DMS53 treated with DMSO at 0.1 percent for 48 hours (cell line): ENCODE measurements around the gene KIZ.

Experiments used
- DNase-seq: peaks from one replicate; lab custom pipeline; 2025; ENCODE audit not compliant: unreplicated experiment; lab: John Stamatoyannopoulos, UW

Gene KIZ

GRCh38 chr20:21104921-21105320 is 21.0 kb upstream of the KIZ start:
- no peak for DNase-seq

- no peak for DNase-seq
These were observed 20.3 kb upstream of the KIZ start for GRCh38 chr20:21105429-21106170.

DNA sequence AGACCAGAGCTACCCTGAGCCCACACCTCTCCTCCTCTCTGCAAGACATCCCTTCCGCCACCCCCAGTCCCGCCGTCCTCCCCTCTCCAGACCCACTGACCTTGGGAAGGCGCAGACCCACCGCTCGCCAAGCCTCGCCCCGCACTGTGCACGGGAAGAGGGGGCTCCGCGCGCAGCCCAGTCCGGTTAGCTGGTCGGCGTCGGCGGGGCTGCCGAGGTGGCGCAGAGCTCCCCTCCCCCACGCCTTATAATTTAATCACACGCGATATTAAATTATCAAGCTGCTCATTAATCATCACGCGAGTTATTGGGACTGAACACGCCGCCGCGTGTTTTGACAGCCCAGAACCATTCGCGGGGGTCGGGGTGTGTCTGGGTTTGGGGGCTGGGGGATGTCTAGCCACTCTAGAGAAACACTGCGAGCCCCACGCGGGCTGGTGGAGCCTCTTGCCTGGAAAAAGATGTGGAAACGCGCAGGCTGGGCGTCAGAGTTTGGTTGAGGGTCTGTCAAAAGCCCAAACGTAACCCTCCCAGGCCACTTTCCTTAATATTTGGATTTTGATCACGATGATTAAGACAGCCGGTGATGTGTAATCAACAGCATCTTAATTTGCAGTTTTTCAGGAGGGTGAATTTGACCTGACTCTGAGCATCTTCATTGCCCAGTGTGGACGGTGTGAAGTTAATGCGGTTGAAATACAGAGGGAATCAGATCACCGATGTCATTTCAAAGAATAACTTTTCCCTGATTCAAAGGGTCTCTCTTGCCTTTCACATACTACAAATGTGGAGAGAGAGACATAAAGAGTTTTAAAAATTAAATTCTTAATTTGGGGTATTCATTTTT is 19.5 kb upstream of the KIZ start, which contains the start of gene LINC00237:
LINC00237 (minus strand) TSS at position 188 of the 847 bp plus-strand sequence.
- DNase-seq = no peak

DNA sequence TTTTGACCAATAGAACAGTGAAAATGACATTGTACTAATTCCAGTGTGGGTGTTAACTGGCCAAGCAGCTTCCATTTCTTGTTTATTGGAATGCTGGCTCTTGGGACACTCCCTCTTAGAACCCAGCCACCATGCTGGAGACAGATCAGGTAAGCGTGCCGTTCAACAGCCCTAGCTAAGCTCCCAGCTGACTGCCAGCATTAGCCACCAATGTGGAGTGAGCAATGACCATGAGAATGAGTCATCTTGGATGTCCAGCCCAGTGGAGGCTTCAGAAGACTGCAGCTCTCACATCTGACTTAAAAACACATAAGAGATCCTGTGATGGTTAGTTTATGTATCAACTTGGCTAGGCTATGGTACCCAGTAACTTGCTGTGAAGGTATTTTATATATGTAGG is 16.7 kb upstream of the KIZ start:
- DNase-seq = no peak

- DNase-seq = no peak
These were observed 15.1 kb upstream of the KIZ start for GRCh38 chr20:21110811-21111210.

- no peak for DNase-seq
These were observed 14.5 kb upstream of the KIZ start for GRCh38 chr20:21111416-21111815.

GRCh38 chr20:21113697-21114096 is 12.2 kb upstream of the KIZ start:
- DNase-seq = no peak

GRCh38 chr20:21114584-21114983 is 11.3 kb upstream of the KIZ start:
- no peak for DNase-seq

GRCh38 chr20:21117521-21117920 is 8.4 kb upstream of the KIZ start:
- no peak for DNase-seq

DNA sequence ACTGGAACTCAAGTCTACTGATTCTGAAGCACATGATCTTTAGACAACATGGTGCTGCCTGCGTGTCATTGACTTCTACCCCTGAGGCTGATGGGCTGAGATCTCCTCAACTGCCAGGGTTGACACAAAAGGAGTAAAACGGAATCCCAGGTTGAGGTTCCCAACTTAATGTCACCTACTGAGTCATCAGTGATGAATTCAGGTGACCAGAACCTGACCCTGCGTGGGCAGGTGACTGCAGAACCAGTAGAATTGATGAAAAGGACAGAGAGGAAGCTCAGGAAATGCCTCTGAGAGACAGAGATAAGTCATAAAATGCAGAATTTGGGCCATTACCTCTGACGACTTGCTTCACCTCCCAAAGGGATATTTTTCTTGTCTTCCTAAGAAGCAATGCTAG is 7.7 kb upstream of the KIZ start:
- DNase-seq = no peak

DNA sequence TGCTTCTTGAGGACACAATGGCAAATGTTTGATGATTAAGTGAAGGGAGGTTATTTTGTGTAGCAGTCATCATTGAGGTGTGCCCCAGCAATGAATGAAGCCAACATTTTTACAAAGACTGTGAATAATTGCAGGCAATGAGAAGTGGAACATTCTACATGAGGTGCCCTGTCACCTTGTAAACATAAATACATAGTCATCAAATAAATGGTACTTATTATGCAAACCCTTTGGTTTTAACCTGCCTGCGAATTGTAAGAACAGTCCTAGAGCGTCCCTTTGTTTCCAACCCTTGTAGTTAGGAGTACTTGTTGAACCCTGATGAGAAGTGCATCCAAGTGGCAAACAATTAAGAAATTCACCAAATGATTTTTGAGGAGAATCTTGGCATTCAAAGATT is 7.1 kb upstream of the KIZ start:
- DNase-seq = no peak

DNA sequence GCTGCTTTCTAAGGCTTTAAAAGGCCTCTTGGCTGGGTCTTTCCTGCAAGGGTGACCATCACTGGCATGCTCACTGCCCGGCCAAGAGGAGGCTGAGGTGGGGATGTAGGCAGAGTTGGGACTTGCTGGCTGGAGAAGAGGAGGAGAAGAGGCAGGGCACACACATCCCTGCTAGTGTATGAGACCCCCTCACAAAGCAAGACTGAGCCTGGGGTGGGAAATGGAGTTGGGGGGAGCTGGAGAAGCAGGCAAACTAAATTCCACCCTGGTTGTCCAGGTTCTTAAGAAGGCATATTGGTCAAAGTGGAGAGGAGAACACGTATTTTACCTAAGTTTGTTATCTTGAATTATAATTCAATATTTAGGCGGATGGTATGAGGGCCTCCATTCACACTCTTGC is 1.7 kb upstream of the KIZ start:
- DNase-seq = no peak

GRCh38 chr20:21125072-21125848 is 622 bp upstream of the KIZ start:
- peak; percentile 58 for DNase-seq

GRCh38 chr20:21126581-21126870 is 644 bp downstream of the KIZ start:
- no peak for DNase-seq

DNA sequence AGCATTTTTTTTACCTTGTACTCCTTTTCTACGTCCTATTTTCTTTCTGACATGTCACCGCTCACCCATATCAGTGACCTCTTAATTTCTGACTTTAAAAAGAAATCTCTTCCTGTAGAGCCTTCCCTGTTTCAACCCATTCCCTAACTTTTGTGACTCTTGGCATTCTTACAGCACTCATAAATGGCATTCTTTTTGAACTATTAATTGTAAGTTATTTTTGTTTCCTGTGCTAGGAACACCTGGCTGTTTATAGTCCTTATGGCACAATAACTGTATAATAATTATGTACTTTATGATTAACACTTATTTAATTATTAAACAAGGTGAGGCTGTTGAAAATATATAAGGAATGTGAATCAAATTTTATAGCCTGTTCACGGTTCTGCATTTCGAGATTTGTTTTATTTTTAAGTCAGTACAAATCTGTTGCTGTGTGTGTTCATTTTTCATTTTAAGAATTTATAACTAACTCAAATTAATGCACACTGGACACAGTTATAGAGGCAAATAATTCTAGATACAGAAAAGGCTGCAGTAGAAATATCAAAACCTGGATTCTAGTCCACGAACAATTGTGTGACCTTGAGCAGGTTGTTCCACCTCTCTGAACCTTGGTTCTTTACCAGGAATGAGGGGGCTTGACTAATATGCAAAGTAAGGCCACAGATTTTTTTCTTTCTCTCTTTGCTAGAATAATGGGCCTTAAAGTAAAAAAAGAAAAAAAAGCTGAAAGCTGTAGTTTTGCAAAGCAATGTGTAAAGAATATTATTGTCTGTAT is 1.5 kb downstream of the KIZ start:
- no peak for DNase-seq

GRCh38 chr20:21129861-21130260 is 4.0 kb downstream of the KIZ start:
- no peak for DNase-seq

DNA sequence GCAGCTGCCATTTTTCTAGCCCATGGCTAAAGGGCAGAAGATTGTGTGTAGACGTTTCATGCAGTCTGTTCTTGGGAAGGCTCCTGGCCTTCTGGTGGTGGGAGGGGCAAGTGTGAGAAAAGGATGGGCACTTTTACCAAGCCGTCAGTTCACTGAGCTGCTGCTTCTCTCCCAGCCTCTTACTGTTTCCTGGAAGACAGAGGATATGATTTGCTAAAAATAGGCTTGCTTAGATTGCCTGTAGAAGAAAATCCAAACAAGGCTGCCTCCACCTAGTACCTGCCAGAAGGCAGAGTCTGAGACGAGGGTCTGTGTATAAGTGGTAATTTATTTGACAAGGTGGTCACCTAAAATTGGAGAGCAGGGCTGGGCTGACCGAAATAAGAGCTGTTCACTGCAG is 7.5 kb downstream of the KIZ start:
- no peak for DNase-seq

GRCh38 chr20:21133917-21134622 is 8.2 kb downstream of the KIZ start:
- no peak for DNase-seq

- peak; percentile 27 for DNase-seq
These were observed 9.1 kb downstream of the KIZ start for GRCh38 chr20:21134883-21135493.
